Liver (tissue), 9 donors: ENCODE data around the gene PADI6. TPM values are rescaled to one million over a fixed set of nuclear protein-coding genes. Genes with fewer than 3 reads are reported as not detected.

Source experiments
- DNase-seq: peaks from one replicate; pipeline ENCODE4 v3.0.0-alpha.2; 2017; ENCODE audit warnings: low spot score
- H3K27ac ChIP-seq, 2 donors: one replicate each; pipeline ENCODE4 v1.7.0; 2013; ENCODE audit warnings: inconsistent platforms in 2 of 2, low read length in 2 of 2, control low read depth in 1 of 2, low read depth in 1 of 2, mild to moderate bottlenecking in 1 of 2
- H3K27me3 ChIP-seq, 4 donors: one replicate each; pipeline versions ENCODE4 v1.6.1 to v1.7.0; 2013; ENCODE audit warnings: low read length in 3 of 4, inconsistent platforms in 1 of 4, mild to moderate bottlenecking in 1 of 4, moderate library complexity in 1 of 4; ENCODE audit not compliant: control insufficient read depth in 4 of 4, insufficient read depth in 4 of 4
- H3K36me3 ChIP-seq, 4 donors: one replicate each; pipeline versions ENCODE4 v1.6.1 to v1.7.0; 2013; ENCODE audit warnings: low read length in 3 of 4, mild to moderate bottlenecking in 3 of 4, low read depth in 1 of 4, moderate library complexity in 1 of 4; ENCODE audit not compliant: control insufficient read depth in 4 of 4, insufficient read depth in 3 of 4
- H3K4me1 ChIP-seq, 4 donors: one replicate each; pipeline versions ENCODE4 v1.6.1 to v1.7.0; 2013; ENCODE audit warnings: low read length in 3 of 4, mild to moderate bottlenecking in 3 of 4, moderate library complexity in 1 of 4; ENCODE audit not compliant: control insufficient read depth in 4 of 4, insufficient read depth in 4 of 4
- H3K4me3 ChIP-seq, 3 donors: one replicate each; pipeline versions ENCODE4 v1.6.1 to v1.7.0; 2013; ENCODE audit warnings: low read length in 3 of 3, control low read depth in 1 of 3, low read depth in 1 of 3, mild to moderate bottlenecking in 1 of 3
- H3K9ac ChIP-seq, 2 donors: one replicate each; pipeline ENCODE4 v1.7.0; 2013; ENCODE audit warnings: low read length in 2 of 2, mild to moderate bottlenecking in 2 of 2, moderate library complexity in 2 of 2, control low read depth in 1 of 2, low read depth in 1 of 2
- H3K9me3 ChIP-seq, 4 donors: one replicate each; pipeline versions ENCODE4 v1.6.1 to v1.7.0; 2013; ENCODE audit warnings: low read length in 3 of 4; ENCODE audit not compliant: control insufficient read depth in 4 of 4
- ATF3 ChIP-seq: IDR thresholded peaks from 2 replicates; pipeline ENCODE4 v1.6.1; 2016; ENCODE audit warnings: antibody characterized with exemption
- EGR1 ChIP-seq, 2 donors: IDR thresholded peaks; 2 replicates each; pipeline ENCODE4 v1.6.1; 2016 to 2018; ENCODE audit warnings: antibody characterized with exemption in 2 of 2, low read depth in 2 of 2
- FOXA1 ChIP-seq: IDR thresholded peaks from 2 replicates; pipeline ENCODE4 v1.6.1; 2016; ENCODE audit warnings: antibody characterized with exemption
- FOXA2 ChIP-seq: IDR thresholded peaks from 2 replicates; pipeline ENCODE4 v1.6.1; 2016; ENCODE audit warnings: antibody characterized with exemption
- HNF4A ChIP-seq, 2 donors: conservative IDR thresholded peaks; 2 replicates each; pipeline ENCODE4 v1.6.1; 2016; ENCODE audit warnings: antibody characterized with exemption in 2 of 2, mild to moderate bottlenecking in 2 of 2
- HNF4G ChIP-seq: IDR thresholded peaks from 2 replicates; pipeline ENCODE4 v1.6.1; 2016; ENCODE audit warnings: antibody characterized with exemption
- JUND ChIP-seq, 2 donors: IDR thresholded peaks; 2 replicates each; pipeline ENCODE4 v1.6.1; 2016; ENCODE audit warnings: antibody characterized with exemption in 2 of 2
- NR2F2 ChIP-seq: IDR thresholded peaks from 2 replicates; pipeline ENCODE4 v1.6.1; 2016; ENCODE audit warnings: antibody characterized with exemption
- RAD21 ChIP-seq, 2 donors: IDR thresholded peaks; 2 replicates each; pipeline ENCODE4 v1.6.1; 2016; ENCODE audit warnings: antibody characterized with exemption in 2 of 2, mild to moderate bottlenecking in 2 of 2
- REST ChIP-seq: IDR thresholded peaks from 2 replicates; pipeline ENCODE4 v1.6.1; 2016; ENCODE audit warnings: antibody characterized with exemption, mild to moderate bottlenecking
- RXRA ChIP-seq, 2 donors: IDR thresholded peaks; 2 replicates each; pipeline ENCODE4 v1.6.1; 2017 to 2018; ENCODE audit warnings: antibody characterized with exemption in 2 of 2, mild to moderate bottlenecking in 1 of 2
- SP1 ChIP-seq: IDR thresholded peaks from 2 replicates; pipeline ENCODE4 v1.6.1; 2018; ENCODE audit warnings: antibody characterized with exemption, mild to moderate bottlenecking
- TAF1 ChIP-seq: conservative IDR thresholded peaks from 2 replicates; pipeline ENCODE4 v1.6.1; 2016; ENCODE audit warnings: antibody characterized with exemption, mild to moderate bottlenecking
- YY1 ChIP-seq: IDR thresholded peaks from 2 replicates; pipeline ENCODE4 v1.6.1; 2016; ENCODE audit warnings: antibody characterized with exemption, mild to moderate bottlenecking
- WGBS: extraction: QIAGEN DNeasy Blood & Tissue Kit; methylation state at CpG from one replicate; pipeline ENCODE4 v1.1.7; 2013; 5-methylcytosine and 5-hydroxymethylcytosine counted together
- polyA plus RNA-seq, 2 donors: library from polyadenylated mRNA; stranded (reverse) in 1 of 2; unstranded in 1 of 2; fragments of 200-250 nt in 1 of 2; fragments of >200 nt in 1 of 2; fragmentation: Nextera tagmentation in 1 of 2; extraction: Ambion mirVana in 1 of 2; gene quantifications; one replicate each; pipeline versions ENCODE4 v1.2.1 to v1.2.3, GENCODE V29; 2013 to 2015
- total RNA-seq, 2 donors: library from RNA; depleted of rRNA; stranded (reverse); fragments of >200 nt; gene quantifications; one replicate each; pipeline ENCODE4 v1.2.3, GENCODE V29; 2014
- TF ChIP-seq, protein P1 (sequence below): fragments of 150-350 bp; IDR thresholded peaks from 2 replicates; pipeline ENCODE4 v1.5.1; 2017; ENCODE audit warnings: improper control_type of control experiment, low read depth, low read length; ENCODE audit not compliant: missing input control
- TF ChIP-seq, protein P2 (sequence below): IDR thresholded peaks from 2 replicates; pipeline ENCODE4 v1.6.1; 2016; ENCODE audit warnings: antibody characterized with exemption
- TF ChIP-seq, protein P3 (sequence below): IDR thresholded peaks from 2 replicates; pipeline ENCODE4 v1.6.1; 2016; ENCODE audit warnings: antibody characterized with exemption
- donor health status: healthy.
- donor health status: healthy.
- donor health status: healthy.
- donor health status: healthy.
- donor health status: healthy.

Gene PADI6
- total and polyA plus RNA-seq, 4 donors: not detected

DNA sequence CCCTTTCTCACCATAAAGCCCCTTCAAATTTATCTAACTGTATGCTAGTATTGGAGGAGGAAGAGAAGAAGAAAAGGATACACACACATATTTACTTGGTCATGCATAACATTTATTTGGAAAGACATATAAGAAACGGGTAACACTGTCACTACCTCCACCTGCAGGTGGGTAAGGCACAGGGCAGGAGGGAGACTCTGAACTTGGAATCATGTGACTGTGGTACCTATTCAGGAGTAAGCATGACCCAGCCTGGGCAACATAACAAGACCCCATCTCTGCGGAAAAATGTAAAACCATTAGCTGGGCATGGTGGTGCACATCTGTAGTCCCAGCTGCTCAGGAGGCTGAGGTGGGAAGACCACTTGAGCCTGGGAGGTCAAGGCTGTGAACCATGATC lies 1.4 kb upstream of the PADI6 start:
- DNase-seq: no peak
- Histone ChIP-seq H3K27me3 (no peaks in the 10 kb centered on the region), H3K27ac (no peak overlapping the region), H3K9me3 (no peaks in the 10 kb centered on the region), H3K4me3 (no peak overlapping the region), H3K36me3 (no peaks in the 10 kb centered on the region), H3K4me1 (no peaks in the 10 kb centered on the region), H3K9ac (no peak overlapping the region)
- no peak for TF ChIP-seq HNF4G
- TF ChIP-seq, protein P1, sequence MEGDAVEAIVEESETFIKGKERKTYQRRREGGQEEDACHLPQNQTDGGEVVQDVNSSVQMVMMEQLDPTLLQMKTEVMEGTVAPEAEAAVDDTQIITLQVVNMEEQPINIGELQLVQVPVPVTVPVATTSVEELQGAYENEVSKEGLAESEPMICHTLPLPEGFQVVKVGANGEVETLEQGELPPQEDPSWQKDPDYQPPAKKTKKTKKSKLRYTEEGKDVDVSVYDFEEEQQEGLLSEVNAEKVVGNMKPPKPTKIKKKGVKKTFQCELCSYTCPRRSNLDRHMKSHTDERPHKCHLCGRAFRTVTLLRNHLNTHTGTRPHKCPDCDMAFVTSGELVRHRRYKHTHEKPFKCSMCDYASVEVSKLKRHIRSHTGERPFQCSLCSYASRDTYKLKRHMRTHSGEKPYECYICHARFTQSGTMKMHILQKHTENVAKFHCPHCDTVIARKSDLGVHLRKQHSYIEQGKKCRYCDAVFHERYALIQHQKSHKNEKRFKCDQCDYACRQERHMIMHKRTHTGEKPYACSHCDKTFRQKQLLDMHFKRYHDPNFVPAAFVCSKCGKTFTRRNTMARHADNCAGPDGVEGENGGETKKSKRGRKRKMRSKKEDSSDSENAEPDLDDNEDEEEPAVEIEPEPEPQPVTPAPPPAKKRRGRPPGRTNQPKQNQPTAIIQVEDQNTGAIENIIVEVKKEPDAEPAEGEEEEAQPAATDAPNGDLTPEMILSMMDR: no peak
- TF ChIP-seq, protein P2, sequence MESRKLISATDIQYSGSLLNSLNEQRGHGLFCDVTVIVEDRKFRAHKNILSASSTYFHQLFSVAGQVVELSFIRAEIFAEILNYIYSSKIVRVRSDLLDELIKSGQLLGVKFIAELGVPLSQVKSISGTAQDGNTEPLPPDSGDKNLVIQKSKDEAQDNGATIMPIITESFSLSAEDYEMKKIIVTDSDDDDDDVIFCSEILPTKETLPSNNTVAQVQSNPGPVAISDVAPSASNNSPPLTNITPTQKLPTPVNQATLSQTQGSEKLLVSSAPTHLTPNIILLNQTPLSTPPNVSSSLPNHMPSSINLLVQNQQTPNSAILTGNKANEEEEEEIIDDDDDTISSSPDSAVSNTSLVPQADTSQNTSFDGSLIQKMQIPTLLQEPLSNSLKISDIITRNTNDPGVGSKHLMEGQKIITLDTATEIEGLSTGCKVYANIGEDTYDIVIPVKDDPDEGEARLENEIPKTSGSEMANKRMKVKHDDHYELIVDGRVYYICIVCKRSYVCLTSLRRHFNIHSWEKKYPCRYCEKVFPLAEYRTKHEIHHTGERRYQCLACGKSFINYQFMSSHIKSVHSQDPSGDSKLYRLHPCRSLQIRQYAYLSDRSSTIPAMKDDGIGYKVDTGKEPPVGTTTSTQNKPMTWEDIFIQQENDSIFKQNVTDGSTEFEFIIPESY: no peak
- no peak for TF ChIP-seq TAF1
- no peak for TF ChIP-seq FOXA2
- TF ChIP-seq YY1: no peak
- TF ChIP-seq NR2F2: no peak
- TF ChIP-seq RAD21 (IDR thresholded peaks at IDR 0.05): no peak
- no peak for TF ChIP-seq JUND (IDR thresholded peaks at IDR 0.05)
- TF ChIP-seq, protein P3, sequence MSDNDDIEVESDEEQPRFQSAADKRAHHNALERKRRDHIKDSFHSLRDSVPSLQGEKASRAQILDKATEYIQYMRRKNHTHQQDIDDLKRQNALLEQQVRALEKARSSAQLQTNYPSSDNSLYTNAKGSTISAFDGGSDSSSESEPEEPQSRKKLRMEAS: no peak
- no peak for TF ChIP-seq HNF4A (conservative IDR thresholded peaks at IDR 0.05)
- no peak for TF ChIP-seq FOXA1
- WGBS: 50% methylated on average over 2 of the region's 2 CpGs

- no peak overlapping the region for H3K9ac ChIP-seq
- H3K4me1 ChIP-seq: no peaks in the 10 kb centered on the region
- no peak for TF ChIP-seq HNF4A (conservative IDR thresholded peaks at IDR 0.05)
- TF ChIP-seq, protein P2: no peak
- TF ChIP-seq NR2F2: no peak
- no peak for TF ChIP-seq JUND (IDR thresholded peaks at IDR 0.05)
- TF ChIP-seq, protein P1: no peak
- TF ChIP-seq SP1: no peak
- TF ChIP-seq REST: no peak
- no peak for TF ChIP-seq RAD21 (IDR thresholded peaks at IDR 0.05)
- TF ChIP-seq HNF4G: no peak
- TF ChIP-seq YY1: no peak
- TF ChIP-seq TAF1: no peak
- no peak for TF ChIP-seq EGR1 (IDR thresholded peaks at IDR 0.05; ENCODE audit: low read depth in 2 of 2)
- TF ChIP-seq, protein P3: no peak
- TF ChIP-seq RXRA (IDR thresholded peaks at IDR 0.05): no peak
- no peak for TF ChIP-seq FOXA1
- TF ChIP-seq ATF3: no peak
- H3K27me3 ChIP-seq: no peaks in the 10 kb centered on the region
- DNase-seq: no peak
- H3K27ac ChIP-seq: no peak overlapping the region
- no peak overlapping the region for H3K4me3 ChIP-seq
- H3K36me3 ChIP-seq: no peaks in the 10 kb centered on the region
- 79% methylated on average over 18 of the region's 18 CpGs for WGBS
- H3K9me3 ChIP-seq: no peaks in the 10 kb centered on the region
These were observed 959 bp downstream of the PADI6 start for GRCh38 chr1:17372955-17373354.
